Activated CD8-positive, alpha-beta T cell treated with anti-CD3 and anti-CD28 coated beads for 36 hours (primary cell): Measurements from ENCODE around the gene PTAFR. TPM values are rescaled to one million over a fixed set of nuclear protein-coding genes. Genes with fewer than 3 reads are reported as not detected.

ENCODE experiments used
- ATAC-seq: fragments of 200-7000 bp; cut with Tn5 transposase; one replicate; pipeline ENCODE4 v1.10.0; 2021; ENCODE audit warnings: mild to moderate bottlenecking, moderate library complexity
- CTCF ChIA-PET: fragments of 350-600 bp; sonication (Branson Sonifier 250); formaldehyde crosslinking; loops from one replicate; lab custom pipeline; 2021; ENCODE audit warnings: antibody characterized with exemption; lab: Charles Lee
- POLR2A ChIA-PET: fragments of 350-600 bp; sonication (Branson Sonifier 250); formaldehyde crosslinking; loops from one replicate; lab custom pipeline; 2021; ENCODE audit warnings: antibody characterized with exemption; lab: Charles Lee
- DNase-seq: peaks from one replicate; pipeline ENCODE4 v3.0.0-alpha.2; 2020
- H3K27ac Mint-ChIP-seq: one replicate; pipeline ENCODE4 v1.8.0; 2021; ENCODE audit warnings: mild to moderate bottlenecking, mixed read lengths
- H3K27me3 Mint-ChIP-seq: one replicate; pipeline ENCODE4 v1.8.0; 2021; ENCODE audit warnings: mixed read lengths
- H3K36me3 Mint-ChIP-seq: one replicate; pipeline ENCODE4 v1.8.0; 2021; ENCODE audit warnings: low read depth, mixed read lengths
- H3K4me1 Mint-ChIP-seq: one replicate; pipeline ENCODE4 v1.8.0; 2021; ENCODE audit warnings: low read depth, mixed read lengths
- H3K4me3 Mint-ChIP-seq: one replicate; pipeline ENCODE4 v1.8.0; 2021; ENCODE audit warnings: mild to moderate bottlenecking, moderate library complexity, mixed read lengths
- H3K9me3 Mint-ChIP-seq: one replicate; pipeline ENCODE4 v1.8.0; 2021; ENCODE audit warnings: mixed read lengths
- CTCF ChIP-seq: fragments of 200-600 bp; IDR thresholded peaks from one replicate; pipeline ENCODE4 v1.8.0; 2022; ENCODE audit warnings: antibody characterized with exemption, mild to moderate bottlenecking
- intact Hi-C: fragments of 100-400 bp; cut with micrococcal nuclease; formaldehyde crosslinking; loops from one replicate; pipeline ENCODE4 v1.10.0; 2022
- total RNA-seq, 2 experiments: library from RNA; stranded (reverse); gene quantifications; one replicate each; pipeline ENCODE4 v1.2.3, GENCODE V29; 2021

Gene PTAFR
- total RNA-seq, 2 experiments from 2014 or later, result 0.16 to 0.25 TPM

- DNase-seq (no peak), ATAC-seq (no peak)
- ChIA-PET POLR2A (interaction anchor here (1.5 kb wide), 1 partner anchor 14 kb away, joined by 4 read pairs; no protein-coding TSS in a partner anchor), CTCF (interaction anchor here (1.3 kb wide), 1 partner anchor 27 kb away, joined by 3 read pairs; no protein-coding TSS in a partner anchor)
- no peak for TF ChIP-seq CTCF
- no peaks in the 10 kb centered on the region for H3K36me3 Mint-ChIP-seq
- intact Hi-C loops, result no loop called here
- no peak overlapping the region for H3K27ac Mint-ChIP-seq
- H3K4me1 Mint-ChIP-seq, result peaks cover 3% of the 10 kb centered on the region
- H3K9me3 Mint-ChIP-seq, result peaks cover 2% of the 10 kb centered on the region
- H3K27me3 Mint-ChIP-seq, result peaks cover 33% of the 10 kb centered on the region
- H3K4me3 Mint-ChIP-seq, result no peak overlapping the region
Observed at GRCh38 chr1:28162151-28162550, 14.3 kb downstream of the PTAFR start.

- peaks cover 2% of the 10 kb centered on the region for H3K9me3 Mint-ChIP-seq
- H3K27me3 Mint-ChIP-seq, result peaks cover 30% of the 10 kb centered on the region
- H3K4me3 Mint-ChIP-seq, result no peak overlapping the region
- DNase-seq, result no peak
- no peak for ATAC-seq
- no peak for TF ChIP-seq CTCF
- intact Hi-C loops, result no loop called here
- ChIA-PET CTCF (interaction anchor here (1.1 to 1.3 kb wide), 2 partner anchors 26 to 70 kb away, joined by 3 to 4 read pairs; no protein-coding TSS in a partner anchor), POLR2A (interaction anchor here (0.5 to 1.6 kb wide), 4 partner anchors 8 to 38 kb away, joined by 3 to 6 read pairs (median 4); no protein-coding TSS in a partner anchor)
- no peak overlapping the region for H3K27ac Mint-ChIP-seq
- no peaks in the 10 kb centered on the region for H3K36me3 Mint-ChIP-seq
- no peaks in the 10 kb centered on the region for H3K4me1 Mint-ChIP-seq
Observed at GRCh38 chr1:28161751-28162150, 14.7 kb downstream of the PTAFR start.

GRCh38 chr1:28160782-28161266 is 15.7 kb downstream of the PTAFR start:
- ChIA-PET POLR2A (interaction anchor here (1.2 to 1.6 kb wide), 3 partner anchors 9 to 39 kb away, joined by 4 to 6 read pairs (median 4); no protein-coding TSS in a partner anchor), CTCF (interaction anchor here (1.1 to 1.3 kb wide), 2 partner anchors 49 to 69 kb away, joined by 4 to 8 read pairs; no protein-coding TSS in a partner anchor)
- H3K4me1 Mint-ChIP-seq, result no peaks in the 10 kb centered on the region
- intact Hi-C loops, result no loop called here
- peaks cover 26% of the 10 kb centered on the region for H3K27me3 Mint-ChIP-seq
- H3K36me3 Mint-ChIP-seq, result no peaks in the 10 kb centered on the region
- no peak overlapping the region for H3K27ac Mint-ChIP-seq
- TF ChIP-seq CTCF, result no peak
- H3K9me3 Mint-ChIP-seq, result peaks cover under 1% of the 10 kb centered on the region
- ATAC-seq (no peak), DNase-seq (no peak)
- H3K4me3 Mint-ChIP-seq, result no peak overlapping the region

- intact Hi-C loops, result no loop called here
- Mint-ChIP-seq H3K27me3 (peaks cover 25% of the 10 kb centered on the region), H3K9me3 (no peaks in the 10 kb centered on the region), H3K4me1 (no peaks in the 10 kb centered on the region), H3K36me3 (no peaks in the 10 kb centered on the region), H3K27ac (no peak overlapping the region), H3K4me3 (no peak overlapping the region)
- DNase-seq, result no peak
- CTCF ChIA-PET, result no interaction called here
- POLR2A ChIA-PET, result interaction anchor here (0.6 kb wide), 1 partner anchor 177 kb away, joined by 3 read pairs; no protein-coding TSS in a partner anchor
- no peak for TF ChIP-seq CTCF
- ATAC-seq, result no peak
Observed at GRCh38 chr1:28159680-28160079, 16.8 kb downstream of the PTAFR start.

GRCh38 chr1:28159243-28159642 is 17.2 kb downstream of the PTAFR start:
- CTCF ChIA-PET, result no interaction called here
- Mint-ChIP-seq H3K4me1 (no peaks in the 10 kb centered on the region), H3K4me3 (no peak overlapping the region), H3K27me3 (peaks cover 25% of the 10 kb centered on the region), H3K27ac (no peak overlapping the region), H3K9me3 (no peaks in the 10 kb centered on the region), H3K36me3 (no peaks in the 10 kb centered on the region)
- ATAC-seq (no peak), DNase-seq (no peak)
- intact Hi-C loops, result no loop called here
- no peak for TF ChIP-seq CTCF
- POLR2A ChIA-PET, result no interaction called here
